HEK293T (cell line): ENCODE results near the gene TECPR1.

Source experiments
- ARNT ChIP-seq: fragments of 450-650 bp; IDR thresholded peaks from 2 replicates; pipeline ENCODE4 v1.6.1; 2017; ENCODE audit warnings: mild to moderate bottlenecking
- BHLHE40 ChIP-seq: fragments of 450-650 bp; IDR thresholded peaks from 2 replicates; pipeline ENCODE4 v1.6.1; 2016; ENCODE audit warnings: mild to moderate bottlenecking, moderate library complexity, borderline replicate concordance
- CTBP1 ChIP-seq: fragments of 450-650 bp; IDR thresholded peaks from 2 replicates; pipeline ENCODE4 v1.6.1; 2016; ENCODE audit warnings: borderline replicate concordance
- ELF4 ChIP-seq: fragments of 450-650 bp; IDR thresholded peaks from 2 replicates; pipeline ENCODE4 v1.6.1; 2017; ENCODE audit warnings: antibody characterized with exemption
- FOXA1 ChIP-seq: fragments of 450-650 bp; IDR thresholded peaks from 2 replicates; pipeline ENCODE4 v1.6.1; 2016; ENCODE audit warnings: mild to moderate bottlenecking
- FOXK2 ChIP-seq: fragments of 450-650 bp; IDR thresholded peaks from 2 replicates; pipeline ENCODE4 v1.6.1; 2016; ENCODE audit warnings: mild to moderate bottlenecking
- FOXM1 ChIP-seq: fragments of 450-650 bp; IDR thresholded peaks from 2 replicates; pipeline ENCODE4 v1.6.1; 2017; ENCODE audit warnings: mild to moderate bottlenecking, borderline replicate concordance
- LEF1 ChIP-seq: fragments of 450-650 bp; IDR thresholded peaks from 2 replicates; pipeline ENCODE4 v1.6.1; 2017; ENCODE audit warnings: mild to moderate bottlenecking, borderline replicate concordance
- NFRKB ChIP-seq: fragments of 450-650 bp; IDR thresholded peaks from 2 replicates; pipeline ENCODE4 v1.6.1; 2016; ENCODE audit warnings: mild to moderate bottlenecking, moderate library complexity
- PKNOX1 ChIP-seq: fragments of 450-650 bp; IDR thresholded peaks from 2 replicates; pipeline ENCODE4 v1.6.1; 2016
- SP1 ChIP-seq: fragments of 450-650 bp; IDR thresholded peaks from 2 replicates; pipeline ENCODE4 v1.6.1; 2017
- SUZ12 ChIP-seq: fragments of 450-650 bp; IDR thresholded peaks from 2 replicates; pipeline ENCODE4 v1.6.1; 2016; ENCODE audit warnings: mild to moderate bottlenecking
- TARDBP ChIP-seq: fragments of 450-650 bp; IDR thresholded peaks from 2 replicates; pipeline ENCODE4 v1.6.1; 2016

DNA sequence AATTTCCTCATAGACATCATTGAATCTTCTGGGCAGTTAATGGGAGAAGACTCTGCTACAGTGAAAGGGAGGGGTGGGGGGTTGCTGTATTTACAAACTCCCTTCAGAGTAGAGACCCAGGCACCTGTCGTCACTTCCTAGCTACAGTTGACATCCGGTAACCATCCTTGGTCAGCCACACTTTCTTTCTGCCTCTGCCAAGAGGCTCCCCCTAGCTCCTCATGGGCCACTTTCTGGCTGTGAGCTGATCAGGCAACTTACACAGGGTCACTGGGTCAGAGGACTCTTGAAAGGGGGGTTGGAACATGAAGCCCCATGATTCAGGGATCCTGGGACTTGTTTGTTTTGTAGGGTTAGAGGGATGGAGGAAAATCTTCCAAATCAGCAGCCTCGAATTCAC, 1.2 kb downstream of the TECPR1 start:
- TF ChIP-seq FOXM1 (no peak), SUZ12 (no peak), FOXK2 (no peak), TARDBP (no peak), ELF4 (no peak), FOXA1 (no peak), BHLHE40 (no peak), SP1 (no peak), CTBP1 (no peak), LEF1 (no peak), PKNOX1 (no peak), ARNT (no peak), NFRKB (no peak)
